PC-9 (cell line): Measurements from ENCODE around the gene NPC2. TPM values are rescaled to one million over a fixed set of nuclear protein-coding genes. Genes with fewer than 3 reads are reported as not detected.
A peak's percentile ranks its signal among the peaks of the same experiment; 100 is the strongest.

ENCODE experiments used
- BruUV-seq: library from RNA; stranded (reverse); fragments of 400-500 nt; replicated peaks from 2 replicates; lab custom pipeline; 2021; lab: Mats Ljungman, UMichigan
- CTCF ChIA-PET: fragments of 300-600 bp; sonication (Branson Sonifier 250); formaldehyde crosslinking; loops from one replicate; lab custom pipeline; 2022; ENCODE audit warnings: antibody characterized with exemption; lab: Charles Lee
- POLR2A ChIA-PET: fragments of 300-600 bp; sonication (Branson Sonifier 250); formaldehyde crosslinking; loops from one replicate; lab custom pipeline; 2022; ENCODE audit warnings: antibody characterized with exemption; ENCODE audit not compliant: unreplicated experiment; lab: Charles Lee
- DNase-seq, 2 experiments: peaks; one replicate each; pipeline versions ENCODE4 v3.0.0 to v3.0.0-alpha.2; 2015 to 2022; ENCODE audit warnings: mixed read lengths in 1 of 2
- H2AFZ ChIP-seq: fragments of 200-600 bp; sonication (generic); 2 replicates; pipeline ENCODE4 v1.8.1; 2017; ENCODE audit warnings: antibody characterized with exemption
- H3F3A ChIP-seq: fragments of 200-600 bp; sonication (generic); 2 replicates; pipeline ENCODE4 v1.8.1; 2017; ENCODE audit warnings: antibody characterized with exemption, mild to moderate bottlenecking, low read depth; ENCODE audit not compliant: insufficient read depth
- H3K27ac ChIP-seq: fragments of 200-600 bp; sonication (generic); 2 replicates; pipeline ENCODE4 v1.6.1; 2016; ENCODE audit warnings: mixed run types
- H3K27me3 ChIP-seq: fragments of 200-600 bp; sonication (generic); 2 replicates; pipeline ENCODE4 v1.6.1; 2016; ENCODE audit warnings: low read depth, mixed run types; ENCODE audit not compliant: insufficient read depth
- H3K36me3 ChIP-seq: fragments of 200-600 bp; sonication (generic); 2 replicates; pipeline ENCODE4 v1.6.1; 2016; ENCODE audit warnings: low read depth, mixed run types
- H3K4me1 ChIP-seq: fragments of 200-600 bp; sonication (generic); replicated peaks from 2 replicates; pipeline ENCODE4 v1.6.1; 2016; ENCODE audit warnings: mixed run types; ENCODE audit not compliant: insufficient read depth
- H3K4me2 ChIP-seq: fragments of 200-600 bp; sonication (generic); 2 replicates; pipeline ENCODE4 v1.6.1; 2017; ENCODE audit warnings: mixed run types
- H3K4me3 ChIP-seq: fragments of 200-600 bp; sonication (generic); 2 replicates; pipeline ENCODE4 v1.6.1; 2016; ENCODE audit warnings: mixed run types
- H3K79me2 ChIP-seq: fragments of 200-600 bp; sonication (generic); 2 replicates; pipeline ENCODE4 v1.6.1; 2017; ENCODE audit warnings: low read depth, mixed run types
- H3K9me2 ChIP-seq: fragments of 200-600 bp; sonication (generic); 2 replicates; pipeline ENCODE4 v1.8.1; 2017; ENCODE audit warnings: mild to moderate bottlenecking; ENCODE audit not compliant: insufficient read depth
- H3K9me3 ChIP-seq: fragments of 200-600 bp; sonication (generic); 2 replicates; pipeline ENCODE4 v1.8.1; 2016; ENCODE audit warnings: low read depth; ENCODE audit not compliant: insufficient read depth
- H4K20me1 ChIP-seq: fragments of 200-600 bp; sonication (generic); 2 replicates; pipeline ENCODE4 v1.8.1; 2017; ENCODE audit not compliant: insufficient read depth
- CTCF ChIP-seq: fragments of 200-600 bp; sonication (generic); conservative IDR thresholded peaks from 2 replicates; pipeline ENCODE4 v1.6.1; 2017; ENCODE audit warnings: mixed run types, antibody characterized with exemption, mild to moderate bottlenecking, moderate library complexity
- EZH2 ChIP-seq: fragments of 200-600 bp; sonication (generic); IDR thresholded peaks from 2 replicates; pipeline ENCODE4 v1.8.0; 2017; ENCODE audit warnings: antibody characterized with exemption, low read depth
- intact Hi-C: fragments of 100-400 bp; cut with micrococcal nuclease; formaldehyde crosslinking; loops from one replicate; pipeline ENCODE4 v1.10.0; 2022; ENCODE audit not compliant: unreplicated experiment
- total RNA-seq: library from RNA; stranded (reverse); gene quantifications from 2 replicates; pipeline ENCODE4 v1.2.3, GENCODE V29; 2021

The NPC2 gene
- total RNA-seq, 1 experiment from 2014 or later = 1,010 TPM

GRCh38 chr14:74531467-74531866 lies 38.4 kb upstream of the NPC2 start:
- no peaks in the 10 kb centered on the region for H3K79me2 ChIP-seq
- no peak overlapping the region for H2AFZ ChIP-seq
- BruUV-seq = no TSS peak
- no peaks in the 10 kb centered on the region for H3K27me3 ChIP-seq
- POLR2A ChIA-PET = interaction anchor here (0.6 to 0.7 kb wide), 2 partner anchors 9 to 76 kb away, joined by 4 read pairs; no protein-coding TSS in a partner anchor
- no peaks in the 10 kb centered on the region for H3K9me2 ChIP-seq
- H3K9me3 ChIP-seq = no peaks in the 10 kb centered on the region
- TF ChIP-seq EZH2 = no peak
- TF ChIP-seq CTCF = no peak
- H3K27ac ChIP-seq = no peak overlapping the region
- H3K4me1 ChIP-seq = no peaks in the 10 kb centered on the region
- CTCF ChIA-PET = interaction anchor here (0.6 to 1.0 kb wide), 4 partner anchors 12 to 189 kb away, joined by 3 to 6 read pairs (median 4); no protein-coding TSS in a partner anchor
- no peaks in the 10 kb centered on the region for H4K20me1 ChIP-seq
- peak in 1 of 2 experiments; percentile 35 for DNase-seq
- no peak overlapping the region for H3K4me2 ChIP-seq
- H3K36me3 ChIP-seq = no peaks in the 10 kb centered on the region
- no peaks in the 10 kb centered on the region for H3F3A ChIP-seq
- intact Hi-C loops = no loop called here
- H3K4me3 ChIP-seq = no peak overlapping the region

- H3K27me3 ChIP-seq = no peaks in the 10 kb centered on the region
- no peak for DNase-seq
- POLR2A ChIA-PET = interaction anchor here (0.7 kb wide), 1 partner anchor 9 kb away, joined by 4 read pairs; no protein-coding TSS in a partner anchor
- H4K20me1 ChIP-seq = no peaks in the 10 kb centered on the region
- H3K79me2 ChIP-seq = no peaks in the 10 kb centered on the region
- H3K27ac ChIP-seq = no peak overlapping the region
- no peak for TF ChIP-seq EZH2
- no peak for TF ChIP-seq CTCF
- H2AFZ ChIP-seq = no peak overlapping the region
- no peaks in the 10 kb centered on the region for H3K36me3 ChIP-seq
- intact Hi-C loops = no loop called here
- no peak overlapping the region for H3K4me2 ChIP-seq
- no peak overlapping the region for H3K4me3 ChIP-seq
- no peaks in the 10 kb centered on the region for H3K9me2 ChIP-seq
- no peaks in the 10 kb centered on the region for H3K4me1 ChIP-seq
- no peaks in the 10 kb centered on the region for H3K9me3 ChIP-seq
- no TSS peak for BruUV-seq
- no peaks in the 10 kb centered on the region for H3F3A ChIP-seq
- CTCF ChIA-PET = interaction anchor here (0.7 kb wide), 1 partner anchor 78 kb away, joined by 3 read pairs; no protein-coding TSS in a partner anchor
Observed at GRCh38 chr14:74531006-74531405, 37.9 kb upstream of the NPC2 start.

GRCh38 chr14:74528886-74529285 lies 35.8 kb upstream of the NPC2 start:
- Histone ChIP-seq H3K27me3 (no peaks in the 10 kb centered on the region), H3K9me3 (no peaks in the 10 kb centered on the region), H4K20me1 (no peaks in the 10 kb centered on the region), H3K9me2 (no peaks in the 10 kb centered on the region), H3F3A (no peaks in the 10 kb centered on the region), H3K27ac (no peak overlapping the region), H3K4me2 (no peak overlapping the region), H3K4me3 (no peak overlapping the region), H3K79me2 (no peaks in the 10 kb centered on the region), H2AFZ (no peak overlapping the region), H3K36me3 (no peaks in the 10 kb centered on the region), H3K4me1 (no peaks in the 10 kb centered on the region)
- CTCF ChIA-PET = no interaction called here
- intact Hi-C loops = no loop called here
- DNase-seq = no peak
- POLR2A ChIA-PET = no interaction called here
- TF ChIP-seq EZH2 (no peak), CTCF (no peak)
- no TSS peak for BruUV-seq
